ENCODE results near the gene TBC1D22A.

TBC1D22A gene

DNA sequence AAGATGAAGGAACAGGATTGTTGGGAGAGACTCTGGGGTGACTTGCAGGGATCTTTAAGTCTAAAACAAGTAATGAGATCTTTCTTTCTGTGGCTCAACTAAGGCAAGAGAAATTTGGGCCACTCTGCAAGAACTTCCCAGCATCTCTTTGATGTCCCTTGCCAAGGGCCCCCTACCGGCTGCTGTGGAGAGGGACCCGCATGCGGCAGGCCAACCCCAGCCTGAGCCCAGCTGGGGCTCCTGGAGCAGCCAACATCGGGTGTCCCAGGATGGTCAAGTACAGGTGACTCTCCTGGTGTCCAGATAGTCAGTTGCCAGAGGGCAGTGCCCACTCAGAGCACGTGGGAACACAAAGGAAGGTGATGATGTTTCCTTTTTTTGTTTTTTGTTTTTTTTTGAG lies 363.2 kb downstream of the TBC1D22A start:
- H3K27me3 Mint-ChIP-seq, result no peaks in the 10 kb centered on the region
- ATAC-seq, result no peak
- no peak for DNase-seq
- no peak overlapping the region for H3K4me3 Mint-ChIP-seq
- H3K36me3 Mint-ChIP-seq (ENCODE audit: low read depth), result peaks cover 2% of the 10 kb centered on the region
- H3K9me3 Mint-ChIP-seq, result no peaks in the 10 kb centered on the region
- H3K4me1 Mint-ChIP-seq, result peaks cover 3% of the 10 kb centered on the region
- no peak overlapping the region for H3K27ac Mint-ChIP-seq

DNA sequence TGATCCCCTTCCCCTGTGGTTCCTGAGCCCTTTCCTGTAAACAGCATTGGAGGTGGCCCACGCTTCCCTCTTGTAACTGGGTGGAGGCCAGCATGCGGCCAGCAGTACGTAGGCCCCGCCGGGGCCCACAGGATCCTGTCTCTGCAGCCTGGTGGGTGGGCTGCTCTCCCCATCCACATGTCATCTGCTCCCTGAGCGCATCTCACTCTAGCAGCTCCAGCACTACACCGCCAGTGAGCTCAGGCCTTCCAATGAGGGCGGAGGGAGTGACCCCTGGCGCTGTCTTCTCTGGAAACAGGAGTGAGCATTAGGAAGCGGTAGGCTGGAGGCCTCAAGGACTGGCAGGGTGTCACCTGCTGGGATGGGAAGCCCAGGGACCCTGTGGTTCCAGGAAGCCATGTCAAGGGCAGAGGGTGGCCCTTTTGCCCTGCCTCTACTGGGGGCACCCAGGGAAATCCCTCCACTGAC lies 363.9 kb downstream of the TBC1D22A start:
- H3K27me3 Mint-ChIP-seq, result no peaks in the 10 kb centered on the region
- H3K4me1 Mint-ChIP-seq, result peaks cover 3% of the 10 kb centered on the region
- H3K27ac Mint-ChIP-seq, result no peak overlapping the region
- no peak overlapping the region for H3K4me3 Mint-ChIP-seq
- no peaks in the 10 kb centered on the region for H3K9me3 Mint-ChIP-seq
- ATAC-seq (no peak), DNase-seq (no peak)
- H3K36me3 Mint-ChIP-seq (ENCODE audit: low read depth), result peaks cover 2% of the 10 kb centered on the region

DNA sequence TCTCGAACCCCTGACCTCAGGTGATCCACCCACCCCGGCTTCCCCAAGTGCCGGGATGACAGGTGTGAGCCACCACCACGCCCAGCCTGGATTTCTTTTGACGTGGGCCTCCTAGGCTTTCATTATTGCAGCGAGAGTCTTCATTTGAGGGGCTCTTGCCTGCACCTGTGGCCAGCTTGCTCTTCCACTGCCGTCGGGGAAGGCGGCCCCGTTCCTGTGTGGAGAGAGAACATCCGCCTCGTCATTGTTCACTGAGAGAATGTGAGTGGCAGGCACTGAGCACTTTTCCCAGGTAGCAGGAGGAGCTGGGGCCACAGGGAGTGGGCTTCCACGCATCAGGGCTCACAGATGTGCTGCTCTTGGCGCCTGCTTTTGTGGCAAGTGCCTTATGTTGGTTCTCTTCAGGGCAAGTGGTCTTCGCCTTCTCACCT lies 365.0 kb downstream of the TBC1D22A start:
- Mint-ChIP-seq H3K27ac (no peak overlapping the region), H3K36me3 (ENCODE audit: low read depth) (peaks cover 2% of the 10 kb centered on the region), H3K4me3 (no peak overlapping the region), H3K9me3 (no peaks in the 10 kb centered on the region), H3K4me1 (peaks cover 3% of the 10 kb centered on the region), H3K27me3 (no peaks in the 10 kb centered on the region)
- ATAC-seq (no peak), DNase-seq (no peak)

DNA sequence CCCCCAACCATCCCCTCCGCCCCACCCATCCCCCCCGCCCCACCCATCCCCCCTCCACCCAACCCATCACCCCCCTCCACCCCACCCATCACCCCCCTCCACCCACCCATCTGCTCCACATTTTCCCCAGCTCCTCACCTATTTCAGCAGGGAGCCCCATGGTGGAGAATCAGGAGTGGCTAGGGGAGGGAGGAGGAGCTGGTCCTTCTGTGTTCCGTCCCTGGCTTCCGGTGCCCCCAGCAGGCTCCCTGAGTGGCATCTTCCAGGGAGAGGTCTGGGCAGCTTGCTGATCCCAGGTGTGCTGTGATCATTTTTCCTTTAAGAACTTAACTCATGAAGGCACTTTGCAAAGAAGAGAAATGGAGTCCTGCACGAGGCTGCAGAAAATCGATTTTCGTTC lies 365.8 kb downstream of the TBC1D22A start:
- H3K4me3 Mint-ChIP-seq, result no peak overlapping the region
- peaks cover 2% of the 10 kb centered on the region for H3K36me3 Mint-ChIP-seq (ENCODE audit: low read depth)
- H3K4me1 Mint-ChIP-seq, result peaks cover 3% of the 10 kb centered on the region
- DNase-seq, result no peak
- no peaks in the 10 kb centered on the region for H3K27me3 Mint-ChIP-seq
- no peak for ATAC-seq
- H3K27ac Mint-ChIP-seq, result no peak overlapping the region
- H3K9me3 Mint-ChIP-seq, result no peaks in the 10 kb centered on the region

DNA sequence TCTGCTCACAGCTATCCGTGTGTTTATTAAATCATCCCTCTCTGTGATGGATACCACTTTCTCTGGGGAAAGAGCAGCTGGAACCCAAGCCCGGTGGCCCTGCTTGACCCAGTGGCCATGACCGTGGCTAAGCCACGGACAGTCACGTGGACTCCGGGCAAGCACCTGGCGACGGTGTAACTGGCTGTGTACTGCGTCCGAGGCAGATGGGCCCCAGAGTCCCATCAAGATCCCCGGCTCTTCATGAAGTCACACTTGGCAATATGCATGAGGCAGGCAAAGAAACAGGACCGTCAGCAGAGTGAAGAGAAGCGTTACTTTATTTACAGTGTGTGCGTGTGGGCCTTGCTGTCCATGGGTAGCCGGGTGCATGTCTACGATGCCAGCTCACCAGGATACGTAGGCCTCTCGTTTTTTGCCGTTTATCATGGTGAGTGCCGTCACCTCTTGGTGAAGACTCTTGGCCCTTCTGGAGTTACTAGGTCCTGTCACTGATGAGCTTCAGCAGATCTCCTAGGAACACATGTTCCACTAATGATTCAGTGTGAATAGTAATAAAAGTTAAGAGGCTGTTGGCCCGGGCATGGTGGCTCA lies 366.3 kb downstream of the TBC1D22A start:
- peaks cover 2% of the 10 kb centered on the region for H3K36me3 Mint-ChIP-seq (ENCODE audit: low read depth)
- no peaks in the 10 kb centered on the region for H3K27me3 Mint-ChIP-seq
- DNase-seq (no peak), ATAC-seq (no peak)
- no peaks in the 10 kb centered on the region for H3K9me3 Mint-ChIP-seq
- no peak overlapping the region for H3K27ac Mint-ChIP-seq
- H3K4me3 Mint-ChIP-seq, result no peak overlapping the region
- peaks cover 3% of the 10 kb centered on the region for H3K4me1 Mint-ChIP-seq

DNA sequence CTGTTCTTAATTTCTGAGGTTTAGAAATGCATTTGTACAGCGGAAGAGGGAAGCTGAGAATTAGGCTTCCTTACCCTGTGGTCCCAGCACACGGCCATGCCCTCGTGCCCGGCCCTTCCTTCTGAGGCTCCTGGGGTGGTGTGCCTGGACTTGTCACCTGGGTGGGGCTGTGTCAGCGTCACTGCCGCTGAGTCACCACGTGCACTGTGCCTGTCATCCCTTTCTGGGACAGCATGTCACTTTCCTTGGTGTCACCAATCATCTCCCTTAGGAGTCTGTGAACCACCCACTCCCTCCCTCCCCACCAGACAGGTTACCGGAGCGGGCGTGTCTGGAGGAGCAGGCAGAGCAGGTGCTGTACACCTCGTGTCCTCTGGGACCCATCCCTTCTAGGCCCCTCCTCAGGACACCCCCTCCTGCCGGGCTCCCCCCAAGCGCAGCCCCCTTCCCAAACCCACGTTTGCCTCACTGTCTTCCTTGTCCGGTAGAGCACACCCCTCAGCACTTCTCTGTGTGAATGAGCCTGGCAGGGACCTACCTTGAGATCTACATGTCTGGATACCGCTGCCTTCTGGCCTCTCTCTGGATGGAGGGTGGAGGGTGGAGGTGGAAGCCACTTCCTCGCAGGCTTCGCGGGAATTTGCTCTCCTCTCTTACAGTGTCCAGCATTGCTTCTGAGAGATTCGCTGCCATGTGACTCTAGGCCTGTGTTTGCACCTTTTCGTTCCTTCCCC lies 367.6 kb downstream of the TBC1D22A start:
- ATAC-seq (peak; percentile 44), DNase-seq (peak; percentile 7)
- H3K4me1 Mint-ChIP-seq, result peaks cover 3% of the 10 kb centered on the region
- H3K9me3 Mint-ChIP-seq, result no peaks in the 10 kb centered on the region
- H3K4me3 Mint-ChIP-seq, result no peak overlapping the region
- no peak overlapping the region for H3K27ac Mint-ChIP-seq
- H3K27me3 Mint-ChIP-seq, result no peaks in the 10 kb centered on the region
- peaks cover 2% of the 10 kb centered on the region for H3K36me3 Mint-ChIP-seq (ENCODE audit: low read depth)

DNA sequence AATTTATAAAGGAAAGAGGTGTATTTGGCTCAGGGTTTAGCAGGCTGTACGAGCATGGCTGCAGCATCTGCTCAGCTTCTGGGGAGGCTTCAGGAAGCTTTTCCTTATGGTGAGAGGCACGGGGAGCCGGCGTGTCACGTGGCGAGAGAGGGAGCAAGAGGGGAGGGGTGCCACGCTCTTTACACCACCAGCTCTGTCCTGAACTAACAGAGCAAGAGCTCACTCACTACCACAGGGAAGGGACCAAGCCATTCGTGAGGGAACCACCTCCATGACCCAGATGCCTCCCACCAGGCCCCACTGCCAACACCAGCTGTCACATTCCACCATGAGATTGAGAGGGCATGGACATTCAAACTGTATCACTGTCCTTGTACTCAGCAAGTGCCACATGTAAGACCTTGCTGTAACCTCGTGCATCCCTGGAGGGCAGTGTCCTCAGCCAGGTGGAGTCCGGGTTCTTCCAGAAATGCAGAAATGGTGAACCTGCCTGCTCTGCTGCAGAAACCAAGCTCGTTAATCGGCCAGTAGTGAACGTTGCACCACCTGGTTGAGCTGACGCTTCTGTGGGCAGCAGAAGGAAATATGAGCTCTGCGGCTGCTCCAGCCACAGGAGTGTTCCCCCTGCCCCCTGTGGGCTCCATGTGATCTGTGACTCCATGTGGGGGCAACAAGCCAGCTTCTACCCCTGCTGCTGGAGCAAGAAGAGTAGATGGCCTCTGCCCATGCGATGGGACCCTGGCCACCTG lies 368.6 kb downstream of the TBC1D22A start:
- DNase-seq, result no peak
- Mint-ChIP-seq H3K4me3 (no peak overlapping the region), H3K4me1 (peaks cover 3% of the 10 kb centered on the region), H3K36me3 (ENCODE audit: low read depth) (peaks cover 2% of the 10 kb centered on the region), H3K27ac (no peak overlapping the region), H3K9me3 (no peaks in the 10 kb centered on the region), H3K27me3 (no peaks in the 10 kb centered on the region)
- ATAC-seq, result no peak

DNA sequence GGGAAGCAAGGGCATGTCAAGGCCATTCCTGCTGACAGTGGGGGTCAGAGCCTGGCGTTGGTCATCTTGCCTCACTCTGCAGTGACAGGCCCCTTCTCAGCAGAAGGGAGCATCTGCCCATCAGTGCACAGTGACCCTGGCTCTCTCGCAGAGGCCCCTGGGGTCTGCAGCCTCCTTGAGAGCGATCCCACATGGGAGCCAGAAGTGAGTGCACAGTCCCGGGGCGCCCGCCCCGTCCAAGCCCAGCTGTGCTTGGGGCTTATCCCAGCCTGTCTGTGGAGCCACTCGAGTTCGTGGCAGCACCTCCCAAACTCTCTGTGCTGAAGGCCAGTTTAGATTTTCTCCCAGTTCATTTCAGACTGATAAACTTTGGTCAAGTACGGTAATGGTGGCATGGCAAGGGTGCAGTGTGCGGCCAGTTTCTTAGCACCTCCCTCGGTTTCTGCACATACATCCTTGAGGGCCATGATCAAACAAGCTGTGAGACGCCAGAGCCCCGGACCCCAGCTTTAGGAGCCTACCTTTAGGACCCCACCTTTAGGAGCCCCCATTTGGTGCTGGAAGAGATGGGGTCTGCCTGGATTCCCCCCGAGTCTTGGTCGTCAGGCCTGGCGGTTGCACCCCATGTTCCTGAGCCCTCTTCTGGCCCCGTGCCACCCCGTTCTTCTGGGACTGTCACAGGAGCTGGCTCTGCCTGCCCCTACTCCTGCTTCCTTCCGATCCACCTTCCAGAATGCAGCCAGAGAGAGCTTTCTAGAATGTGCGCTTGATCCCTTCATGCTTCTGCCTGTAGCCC lies 369.4 kb downstream of the TBC1D22A start:
- ATAC-seq (no peak), DNase-seq (no peak)
- Mint-ChIP-seq H3K4me3 (no peak overlapping the region), H3K4me1 (peaks cover under 1% of the 10 kb centered on the region), H3K9me3 (no peaks in the 10 kb centered on the region), H3K27ac (no peak overlapping the region), H3K27me3 (no peaks in the 10 kb centered on the region), H3K36me3 (ENCODE audit: low read depth) (peaks cover 2% of the 10 kb centered on the region)

DNA sequence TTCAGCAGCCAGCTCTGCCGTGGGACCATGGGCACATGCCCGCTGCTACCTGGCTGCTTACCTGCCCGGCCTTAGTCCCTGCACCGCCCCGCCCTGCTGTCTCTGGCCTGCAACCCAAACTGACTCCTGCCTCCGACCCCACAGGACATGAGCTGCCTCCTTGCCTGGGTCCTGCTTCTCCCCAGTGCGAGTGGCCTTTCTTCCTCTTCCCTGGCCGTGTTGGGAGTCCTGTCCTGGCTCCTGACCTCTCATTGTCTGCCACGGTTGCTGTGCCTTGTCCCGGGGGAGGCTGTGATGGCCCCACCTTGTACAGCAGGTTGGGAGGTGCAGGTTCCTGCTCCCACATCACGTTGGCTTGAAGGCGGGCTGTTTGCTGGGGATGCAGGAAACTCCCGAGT lies 370.0 kb downstream of the TBC1D22A start:
- H3K4me3 Mint-ChIP-seq, result no peak overlapping the region
- H3K9me3 Mint-ChIP-seq, result no peaks in the 10 kb centered on the region
- no peaks in the 10 kb centered on the region for H3K27me3 Mint-ChIP-seq
- no peak for ATAC-seq
- no peak for DNase-seq
- H3K4me1 Mint-ChIP-seq, result no peaks in the 10 kb centered on the region
- peaks cover 2% of the 10 kb centered on the region for H3K36me3 Mint-ChIP-seq (ENCODE audit: low read depth)
- no peak overlapping the region for H3K27ac Mint-ChIP-seq

DNA sequence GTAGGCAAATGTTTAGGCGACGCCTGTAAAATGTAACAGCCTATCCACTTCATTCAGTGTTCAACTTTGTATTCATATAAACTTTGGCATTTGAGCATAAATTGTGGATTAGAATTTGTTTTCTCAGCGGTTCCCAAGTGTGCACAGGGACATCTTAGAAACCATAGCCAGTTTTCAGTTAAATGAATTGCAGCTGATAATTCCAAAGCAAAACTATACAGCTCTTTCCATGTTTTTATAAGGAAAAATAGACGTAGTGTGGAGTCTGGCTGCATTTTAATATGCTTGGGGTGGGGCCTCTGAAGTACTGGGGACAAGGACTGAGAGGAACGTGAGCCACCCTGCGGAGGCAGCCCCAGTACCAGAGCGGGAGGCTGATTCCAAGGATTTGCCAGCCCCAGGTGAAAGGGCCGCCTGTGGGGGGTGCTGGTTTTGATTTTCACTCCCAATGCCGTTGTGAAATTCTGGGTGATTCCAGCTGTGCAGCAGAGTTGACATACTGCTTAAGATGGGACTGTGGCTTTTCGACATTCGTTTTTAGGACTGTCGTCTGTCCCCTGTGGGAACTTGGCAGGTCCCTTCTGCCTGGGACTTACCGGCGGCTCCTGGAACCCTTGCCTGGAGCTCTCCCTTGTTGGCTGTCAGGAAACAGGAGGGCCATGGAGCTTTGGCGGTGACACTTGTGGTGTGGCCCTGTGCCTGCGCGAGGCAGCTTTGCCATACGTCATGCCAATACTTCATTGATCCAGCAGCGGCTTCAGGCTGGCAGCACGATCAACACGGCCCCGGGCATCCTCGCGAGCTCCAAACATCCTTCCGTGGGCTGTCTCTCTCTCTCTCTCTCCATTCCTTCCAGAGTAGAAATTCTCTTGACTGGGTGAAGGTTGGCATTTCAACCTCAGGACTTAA lies 370.9 kb downstream of the TBC1D22A start:
- Mint-ChIP-seq H3K4me3 (no peak overlapping the region), H3K36me3 (ENCODE audit: low read depth) (peaks cover 2% of the 10 kb centered on the region), H3K9me3 (no peaks in the 10 kb centered on the region), H3K27ac (no peak overlapping the region), H3K4me1 (no peaks in the 10 kb centered on the region), H3K27me3 (no peaks in the 10 kb centered on the region)
- DNase-seq (no peak), ATAC-seq (no peak)

DNA sequence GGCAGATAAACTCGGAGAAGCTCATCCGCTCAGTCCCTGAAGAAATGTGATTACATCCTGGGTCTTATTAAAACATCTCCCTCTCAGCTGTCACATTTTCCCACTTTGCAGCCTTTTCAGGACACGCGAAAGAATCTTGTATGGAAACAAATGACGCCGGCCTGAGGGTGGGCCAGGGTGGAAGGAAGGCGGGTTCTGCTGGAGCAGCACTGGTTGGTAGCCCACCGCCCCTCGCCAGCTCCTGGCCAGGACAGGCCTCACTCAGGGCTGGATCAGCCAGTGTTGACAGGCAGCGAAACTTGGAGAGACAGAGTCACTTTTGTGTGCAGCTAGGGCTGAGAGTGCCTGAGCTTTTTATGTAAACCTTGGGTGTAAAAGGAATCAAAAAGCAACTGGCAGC lies 371.8 kb downstream of the TBC1D22A start:
- Mint-ChIP-seq H3K27ac (no peak overlapping the region), H3K4me1 (no peaks in the 10 kb centered on the region), H3K36me3 (ENCODE audit: low read depth) (no peaks in the 10 kb centered on the region), H3K27me3 (no peaks in the 10 kb centered on the region), H3K4me3 (no peak overlapping the region), H3K9me3 (no peaks in the 10 kb centered on the region)
- ATAC-seq (no peak), DNase-seq (no peak)

DNA sequence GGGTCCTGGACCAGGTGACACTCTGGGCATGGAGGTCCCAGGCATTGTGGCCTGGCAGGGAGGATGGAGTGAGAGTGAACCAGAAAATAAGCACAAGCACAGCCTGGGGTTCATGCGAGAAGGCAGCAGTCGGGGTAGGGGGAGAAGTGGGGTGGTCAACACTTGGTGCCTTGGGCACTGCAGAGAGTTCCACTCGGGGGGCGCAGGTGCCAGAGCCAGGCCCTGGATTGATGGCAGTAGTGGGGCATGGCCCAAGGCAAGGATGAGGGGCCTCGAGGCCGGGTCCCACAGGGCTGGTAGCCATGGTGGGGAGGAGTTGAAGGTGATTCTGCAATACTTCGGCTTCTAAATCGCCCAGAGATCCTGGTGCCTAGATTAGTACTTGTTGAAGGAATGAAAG lies 372.9 kb downstream of the TBC1D22A start:
- Mint-ChIP-seq H3K36me3 (ENCODE audit: low read depth) (no peaks in the 10 kb centered on the region), H3K4me3 (no peak overlapping the region), H3K9me3 (no peaks in the 10 kb centered on the region), H3K27ac (no peak overlapping the region), H3K4me1 (no peaks in the 10 kb centered on the region), H3K27me3 (no peaks in the 10 kb centered on the region)
- DNase-seq (no peak), ATAC-seq (no peak)

DNA sequence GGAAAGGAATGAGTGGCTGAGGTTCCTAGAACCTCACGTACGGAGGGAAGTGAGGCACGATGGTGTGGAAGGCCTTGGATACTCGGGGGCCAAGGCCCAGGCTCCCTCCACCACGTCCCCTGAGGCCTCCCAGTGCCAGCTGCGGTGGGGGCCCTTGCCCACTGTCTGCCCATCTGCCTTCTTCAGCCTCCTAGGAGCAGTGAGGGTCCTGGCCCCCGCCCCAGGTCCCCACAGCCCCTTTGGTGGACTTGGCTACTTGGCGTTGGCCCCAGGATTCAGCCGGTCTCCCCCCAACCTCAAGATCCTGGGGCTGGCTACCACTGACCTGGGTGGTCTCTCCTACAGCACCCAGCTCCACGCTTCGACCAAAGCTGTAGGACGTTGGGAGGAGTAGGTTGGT lies 373.6 kb downstream of the TBC1D22A start:
- ATAC-seq, result no peak
- no peaks in the 10 kb centered on the region for H3K27me3 Mint-ChIP-seq
- H3K4me1 Mint-ChIP-seq, result no peaks in the 10 kb centered on the region
- H3K36me3 Mint-ChIP-seq (ENCODE audit: low read depth), result no peaks in the 10 kb centered on the region
- H3K4me3 Mint-ChIP-seq, result no peak overlapping the region
- no peak overlapping the region for H3K27ac Mint-ChIP-seq
- H3K9me3 Mint-ChIP-seq, result no peaks in the 10 kb centered on the region
- no peak for DNase-seq

DNA sequence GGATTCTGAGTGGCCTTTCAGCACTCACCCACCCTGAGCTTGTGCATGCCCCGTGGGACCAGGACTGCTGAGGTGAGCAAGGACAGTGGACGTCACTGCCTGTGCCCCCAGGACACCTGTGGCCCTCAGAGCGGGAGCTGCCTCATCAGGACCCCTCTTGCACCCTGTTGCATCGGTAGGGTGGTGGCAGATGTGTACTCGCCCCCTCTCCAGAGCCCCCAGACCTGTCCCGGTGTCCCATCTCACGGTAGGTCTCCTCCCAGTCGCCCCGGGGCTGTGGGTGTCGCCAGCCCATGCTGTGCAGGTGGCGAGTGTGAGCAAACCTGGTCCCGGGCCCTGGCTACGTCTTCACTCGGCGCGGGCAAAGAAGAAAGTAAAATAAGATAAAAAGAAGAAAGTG lies 374.2 kb downstream of the TBC1D22A start:
- Mint-ChIP-seq H3K27ac (no peak overlapping the region), H3K27me3 (no peaks in the 10 kb centered on the region), H3K4me3 (no peak overlapping the region), H3K36me3 (ENCODE audit: low read depth) (no peaks in the 10 kb centered on the region), H3K9me3 (no peaks in the 10 kb centered on the region), H3K4me1 (no peaks in the 10 kb centered on the region)
- no peak for ATAC-seq
- DNase-seq, result no peak
